Endothelial cell of umbilical vein (primary cell): ENCODE results near the gene TGIF1. TPM values are rescaled to one million over a fixed set of nuclear protein-coding genes. Genes with fewer than 3 reads are reported as not detected.

ENCODE experiments used
- BruUV-seq: library from RNA; stranded (reverse); fragments of 400-500 nt; replicated peaks from 2 replicates; lab custom pipeline; 2021; lab: Mats Ljungman, UMichigan
- CTCF ChIA-PET: fragments of 300-600, 350-600 bp; sonication (Branson Sonifier 250); formaldehyde crosslinking; loops from one replicate; lab custom pipeline; 2021; ENCODE audit warnings: antibody characterized with exemption, inconsistent platforms; lab: Charles Lee
- POLR2A ChIA-PET: fragments of 300-600, 350-600 bp; sonication (Branson Sonifier 250); formaldehyde crosslinking; loops from one replicate; lab custom pipeline; 2021; ENCODE audit warnings: antibody characterized with exemption, inconsistent platforms; lab: Charles Lee
- DNase-seq: peaks from one replicate; pipeline ENCODE4 v3.0.0-alpha.2; 2011; ENCODE audit warnings: low read depth, low spot score
- FAIRE-seq: peaks from 2 replicates; lab custom pipeline; 2011; peaks lifted over from hg19 to GRCh38; lab: Jason Lieb, UNC
- H2AFZ ChIP-seq: 2 replicates; pipeline ENCODE4 v1.6.0; 2012; ENCODE audit warnings: low read depth, low read length, control low read depth, inconsistent platforms
- H3K27ac ChIP-seq: 2 replicates; pipeline ENCODE4 v1.5.1; 2011; ENCODE audit warnings: low read depth, mild to moderate bottlenecking, control low read depth, low read length, moderate library complexity; ENCODE audit not compliant: insufficient read depth
- H3K27me3 ChIP-seq, 2 experiments: 2 replicates each; pipeline versions ENCODE4 v1.6.0 to v1.6.1; 2011; ENCODE audit warnings: low read length in 2 of 2, mixed read lengths in 1 of 2; ENCODE audit not compliant: control insufficient read depth in 2 of 2, insufficient read depth in 2 of 2
- H3K36me3 ChIP-seq, 2 experiments: 2 replicates in 1 of 2; 3 replicates in 1 of 2; pipeline ENCODE4 v1.5.1; 2011; ENCODE audit warnings: low read length in 2 of 2, mild to moderate bottlenecking in 1 of 2, moderate library complexity in 1 of 2; ENCODE audit not compliant: control insufficient read depth in 2 of 2, insufficient read depth in 2 of 2; ENCODE audit errors: extremely low read depth in 1 of 2
- H3K4me1 ChIP-seq: 3 replicates; pipeline ENCODE4 v1.5.1; 2011; ENCODE audit warnings: mild to moderate bottlenecking, low read length; ENCODE audit not compliant: control insufficient read depth, insufficient read depth; ENCODE audit errors: extremely low read depth
- H3K4me2 ChIP-seq: 2 replicates; pipeline ENCODE4 v1.6.1; 2011; ENCODE audit warnings: low read length, control low read depth, mixed read lengths; ENCODE audit not compliant: insufficient read depth
- H3K4me3 ChIP-seq, 3 experiments: fragments of 200-600 bp in 1 of 3; sonication (generic), shearing (Covaris generic) in 1 of 3; replicated peaks in 1 of 3; 2 replicates each; pipeline ENCODE4 v1.5.1; 2011 to 2016; ENCODE audit warnings: control low read depth in 3 of 3, low read length in 3 of 3, mild to moderate bottlenecking in 2 of 3, inconsistent platforms in 1 of 3, low read depth in 1 of 3, moderate library complexity in 1 of 3; ENCODE audit not compliant: insufficient read depth in 1 of 3
- H3K79me2 ChIP-seq: 2 replicates; pipeline ENCODE4 v1.6.0; 2012; ENCODE audit warnings: low read length, inconsistent platforms; ENCODE audit not compliant: control insufficient read depth, insufficient read depth
- H3K9ac ChIP-seq: replicated peaks from 2 replicates; pipeline ENCODE3; 2011; ENCODE audit warnings: low read length, control low read depth; ENCODE audit not compliant: insufficient read depth; ENCODE audit errors: extremely low read depth
- H3K9me1 ChIP-seq: replicated peaks from 3 replicates; pipeline ENCODE4 v1.6.0; 2011; ENCODE audit warnings: mild to moderate bottlenecking, low read length; ENCODE audit not compliant: control insufficient read depth, insufficient read depth; ENCODE audit errors: extremely low read depth
- H3K9me3 ChIP-seq: replicated peaks from 2 replicates; pipeline ENCODE4 v1.5.1; 2012; ENCODE audit warnings: low read length, inconsistent platforms; ENCODE audit not compliant: control insufficient read depth, insufficient read depth
- H4K20me1 ChIP-seq: replicated peaks from 2 replicates; pipeline ENCODE3; 2011; ENCODE audit warnings: mild to moderate bottlenecking, low read length; ENCODE audit not compliant: control insufficient read depth, insufficient read depth; ENCODE audit errors: extremely low read depth
- JUN ChIP-seq: IDR thresholded peaks from 2 replicates; pipeline ENCODE4 v1.6.1; 2011; ENCODE audit warnings: borderline replicate concordance, low read depth; ENCODE audit not compliant: insufficient read length, insufficient read depth
- POLR2A ChIP-seq: IDR thresholded peaks from 2 replicates; pipeline ENCODE4 v1.6.1; 2012; ENCODE audit warnings: low read depth, mild to moderate bottlenecking, control low read depth, low read length
- POLR2AphosphoS5 ChIP-seq: IDR thresholded peaks from 2 replicates; pipeline ENCODE4 v1.6.1; 2012; ENCODE audit warnings: low read depth, mild to moderate bottlenecking, control low read depth, low read length, moderate library complexity; ENCODE audit not compliant: insufficient read depth
- dilution Hi-C: fragments of 300-500 bp; cut with MboI; formaldehyde crosslinking; loops from one replicate; pipeline ENCODE4 v1.15.0; 2019; ENCODE audit warnings: low sequenced_read_pairs; ENCODE audit not compliant: extremely low pct_ligation_motif_present
- intact Hi-C: fragments of 100-400 bp; cut with micrococcal nuclease; formaldehyde crosslinking; loops from one replicate; pipeline ENCODE4 v1.10.0; 2022
- polyA plus RNA-seq, 4 experiments: library from polyadenylated mRNA; depleted of rRNA in 3 of 4; stranded (reverse) in 3 of 4; unstranded in 1 of 4; fragments of >200 nt; gene quantifications; 2 replicates each; pipeline versions ENCODE4 v1.2.1 to v1.2.3, GENCODE V29; 2011 to 2012; ENCODE audit warnings: missing spikeins in 1 of 4
- total RNA-seq: library from RNA; stranded (reverse); gene quantifications from 2 replicates; pipeline ENCODE4 v1.2.3, GENCODE V29; 2021
- TF ChIP-seq, protein P1 (sequence below), 2 donors: IDR thresholded peaks; 1 replicate in 1 of 2; 2 replicates in 1 of 2; pipeline ENCODE4 v1.5.1; 2011; ENCODE audit warnings: low read length in 2 of 2, mild to moderate bottlenecking in 2 of 2, moderate library complexity in 2 of 2, control low read depth in 1 of 2, inconsistent platforms in 1 of 2, low read depth in 1 of 2; ENCODE audit not compliant: insufficient read depth in 1 of 2; ENCODE audit errors: extremely low read depth in 1 of 2
- TF ChIP-seq, protein P2 (sequence below): IDR thresholded peaks from 2 replicates; pipeline ENCODE4 v1.6.1; 2011; ENCODE audit not compliant: insufficient read depth, insufficient read length

The TGIF1 gene
- total and polyA plus RNA-seq, 2 donors (not counting 3 experiments of a cell fraction or from before 2014, with no cell fraction given) = 75.6 to 96.6 TPM

DNA sequence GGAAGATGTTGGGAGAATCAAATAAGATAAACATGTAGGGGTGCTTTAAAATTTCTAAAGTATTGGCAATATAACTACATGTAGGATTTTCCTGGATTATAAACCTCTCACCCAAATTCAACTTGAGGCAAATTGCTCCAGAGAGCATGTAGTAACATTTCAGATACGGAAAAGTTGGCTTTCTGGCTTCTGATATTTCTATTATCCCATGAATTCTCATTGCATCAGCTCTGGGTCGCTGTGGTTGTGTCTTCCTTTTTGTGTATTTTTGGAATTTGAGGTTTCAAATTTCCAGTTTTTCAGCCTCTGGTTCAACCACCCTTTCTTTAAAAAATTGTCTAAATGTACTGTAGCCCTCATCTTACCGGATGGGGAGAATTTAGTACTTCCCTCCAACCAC lies 32.3 kb downstream of the TGIF1 start:
- TF ChIP-seq POLR2AphosphoS5 (no peak), POLR2A (no peak), JUN (no peak)
- TF ChIP-seq, protein P1, sequence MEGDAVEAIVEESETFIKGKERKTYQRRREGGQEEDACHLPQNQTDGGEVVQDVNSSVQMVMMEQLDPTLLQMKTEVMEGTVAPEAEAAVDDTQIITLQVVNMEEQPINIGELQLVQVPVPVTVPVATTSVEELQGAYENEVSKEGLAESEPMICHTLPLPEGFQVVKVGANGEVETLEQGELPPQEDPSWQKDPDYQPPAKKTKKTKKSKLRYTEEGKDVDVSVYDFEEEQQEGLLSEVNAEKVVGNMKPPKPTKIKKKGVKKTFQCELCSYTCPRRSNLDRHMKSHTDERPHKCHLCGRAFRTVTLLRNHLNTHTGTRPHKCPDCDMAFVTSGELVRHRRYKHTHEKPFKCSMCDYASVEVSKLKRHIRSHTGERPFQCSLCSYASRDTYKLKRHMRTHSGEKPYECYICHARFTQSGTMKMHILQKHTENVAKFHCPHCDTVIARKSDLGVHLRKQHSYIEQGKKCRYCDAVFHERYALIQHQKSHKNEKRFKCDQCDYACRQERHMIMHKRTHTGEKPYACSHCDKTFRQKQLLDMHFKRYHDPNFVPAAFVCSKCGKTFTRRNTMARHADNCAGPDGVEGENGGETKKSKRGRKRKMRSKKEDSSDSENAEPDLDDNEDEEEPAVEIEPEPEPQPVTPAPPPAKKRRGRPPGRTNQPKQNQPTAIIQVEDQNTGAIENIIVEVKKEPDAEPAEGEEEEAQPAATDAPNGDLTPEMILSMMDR (IDR thresholded peaks at IDR 0.05; ENCODE audit: extremely low read depth in 1 of 2, insufficient read depth in 1 of 2, low read depth in 1 of 2, low read length in 2 of 2) = no peak
- TF ChIP-seq, protein P2, sequence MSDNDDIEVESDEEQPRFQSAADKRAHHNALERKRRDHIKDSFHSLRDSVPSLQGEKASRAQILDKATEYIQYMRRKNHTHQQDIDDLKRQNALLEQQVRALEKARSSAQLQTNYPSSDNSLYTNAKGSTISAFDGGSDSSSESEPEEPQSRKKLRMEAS = no peak
- no TSS peak for BruUV-seq
- H3K9ac ChIP-seq = no peak overlapping the region
- no peaks in the 10 kb centered on the region for H3K79me2 ChIP-seq
- ChIA-PET POLR2A (no interaction called here), CTCF (interaction anchor here (0.6 to 1.6 kb wide), 19 partner anchors 9 to 200 kb away, joined by 3 to 17 read pairs (median 6); no protein-coding TSS in a partner anchor)
- FAIRE-seq = no peak
- H3K27ac ChIP-seq = no peak overlapping the region
- DNase-seq = no peak
- no peaks in the 10 kb centered on the region for H3K27me3 ChIP-seq
- intact Hi-C loops = no loop called here
- no peak overlapping the region for H2AFZ ChIP-seq
- dilution Hi-C loops = no loop called here
- H3K36me3 ChIP-seq = no peaks in the 10 kb centered on the region
- no peaks in the 10 kb centered on the region for H3K9me3 ChIP-seq
- no peak overlapping the region for H3K4me3 ChIP-seq
- H3K4me1 ChIP-seq = peaks cover 4% of the 10 kb centered on the region
- no peak overlapping the region for H3K4me2 ChIP-seq
- H4K20me1 ChIP-seq = no peaks in the 10 kb centered on the region
- H3K9me1 ChIP-seq = no peaks in the 10 kb centered on the region
